NCI-H526 treated with DMSO at 0.1 percent for 48 hours (cell line): ENCODE results near the gene SLC17A2.

ENCODE experiments used
- DNase-seq: peaks from one replicate; lab custom pipeline; 2025; lab: John Stamatoyannopoulos, UW

SLC17A2 gene

DNA sequence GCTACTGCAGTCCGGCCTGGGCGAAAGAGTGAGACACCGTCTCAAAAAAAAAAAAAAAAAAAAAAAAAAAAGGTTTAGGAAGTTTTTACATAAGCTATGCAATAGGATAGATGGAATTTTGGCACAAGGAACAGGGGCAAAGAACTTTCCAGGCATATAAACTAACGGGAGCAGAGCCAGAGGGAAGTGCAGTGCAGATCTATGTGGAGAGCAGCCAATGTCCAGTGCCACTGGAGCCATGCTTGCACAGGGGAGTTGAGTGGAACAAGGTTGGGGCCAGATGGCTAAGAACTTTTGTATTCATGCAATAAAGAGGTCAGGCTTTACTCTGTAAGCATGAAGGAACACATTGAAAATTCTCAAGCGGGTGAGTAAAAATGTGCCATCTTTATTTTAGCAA is 10.8 kb downstream of the SLC17A2 start:
- no peak for DNase-seq

GRCh38 chr6:25918083-25918683 is 12.3 kb downstream of the SLC17A2 start:
- no peak for DNase-seq

DNA sequence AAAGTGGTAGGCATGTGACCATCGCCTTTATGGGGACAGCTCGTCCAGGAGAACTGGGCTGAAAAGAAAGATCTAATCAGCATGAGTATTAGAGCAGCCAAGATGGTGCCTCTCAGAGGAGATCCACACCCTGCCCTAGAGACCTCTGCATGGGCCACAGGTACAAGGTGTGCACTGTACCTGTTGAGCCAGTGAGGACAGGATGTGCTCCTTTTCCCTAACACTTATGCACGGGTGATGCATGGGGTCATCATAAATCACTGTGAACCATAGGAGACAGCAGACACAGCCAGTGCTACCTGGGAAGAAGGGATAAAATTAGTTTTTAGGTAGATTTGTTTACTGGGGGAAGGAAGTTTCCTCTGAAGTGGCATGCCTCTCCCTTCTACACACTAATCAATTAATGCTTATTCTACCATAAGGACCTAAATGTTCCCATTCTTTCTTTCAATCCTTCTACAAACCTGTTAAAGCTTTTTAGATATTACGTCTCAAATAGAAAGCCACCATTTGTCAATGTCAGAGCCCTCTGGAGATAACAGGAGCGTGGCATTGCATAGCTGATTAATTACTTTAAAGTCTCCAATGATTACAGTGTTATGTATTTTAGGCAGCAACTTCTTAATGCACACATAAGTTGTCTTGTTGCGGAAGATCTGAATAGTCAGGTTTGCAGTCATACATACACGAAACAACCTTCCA is 13.6 kb downstream of the SLC17A2 start:
- no peak for DNase-seq

GRCh38 chr6:25916330-25916729 is 14.2 kb downstream of the SLC17A2 start:
- no peak for DNase-seq

GRCh38 chr6:25913741-25914140 is 16.8 kb downstream of the SLC17A2 start:
- no peak for DNase-seq

DNA sequence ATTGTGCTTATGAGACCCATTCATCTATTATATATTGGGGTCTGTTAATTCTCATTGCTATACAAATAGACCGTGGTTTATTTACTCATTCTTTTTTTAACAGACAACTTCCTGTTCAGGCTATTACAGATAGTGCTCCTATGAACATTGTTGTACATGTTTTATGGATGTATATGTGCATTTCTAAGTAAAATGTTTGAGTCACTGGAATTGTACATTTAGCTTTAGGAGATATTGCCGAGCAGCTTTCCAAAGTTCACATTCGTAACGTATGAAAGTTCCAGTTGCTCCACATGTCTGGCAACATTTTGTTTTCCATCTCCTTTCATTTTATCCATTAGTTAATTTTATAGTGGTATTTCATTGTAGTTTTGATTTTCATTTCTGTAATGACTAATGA is 19.1 kb downstream of the SLC17A2 start:
- DNase-seq: no peak

DNA sequence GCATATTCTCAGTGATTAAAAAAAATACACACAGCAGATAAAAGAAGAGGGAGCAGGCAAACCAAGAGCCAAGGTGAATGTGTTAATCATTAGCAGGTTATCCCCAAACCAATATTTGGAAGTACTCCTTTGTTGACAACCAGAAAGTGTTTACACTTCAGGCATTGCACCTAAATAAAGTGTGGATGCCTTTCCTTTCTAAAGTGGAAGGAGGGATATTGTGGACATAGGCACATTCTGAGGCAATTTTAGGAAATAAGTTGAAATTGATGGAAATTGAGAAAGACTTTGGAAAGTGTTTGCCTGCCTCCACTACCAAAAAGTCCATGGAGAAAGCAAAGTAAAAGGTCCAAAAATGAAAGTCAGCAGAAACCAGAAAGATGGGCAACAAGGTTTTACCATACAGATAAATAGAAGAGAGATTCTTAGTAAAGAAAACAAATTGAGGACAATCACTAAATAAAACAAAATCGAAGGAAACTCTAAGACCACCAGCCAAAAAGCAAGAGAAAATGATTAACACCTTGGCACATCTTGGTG is 22.9 kb downstream of the SLC17A2 start:
- DNase-seq: no peak

GRCh38 chr6:25903467-25904099 is 26.9 kb downstream of the SLC17A2 start:
- DNase-seq: no peak

DNA sequence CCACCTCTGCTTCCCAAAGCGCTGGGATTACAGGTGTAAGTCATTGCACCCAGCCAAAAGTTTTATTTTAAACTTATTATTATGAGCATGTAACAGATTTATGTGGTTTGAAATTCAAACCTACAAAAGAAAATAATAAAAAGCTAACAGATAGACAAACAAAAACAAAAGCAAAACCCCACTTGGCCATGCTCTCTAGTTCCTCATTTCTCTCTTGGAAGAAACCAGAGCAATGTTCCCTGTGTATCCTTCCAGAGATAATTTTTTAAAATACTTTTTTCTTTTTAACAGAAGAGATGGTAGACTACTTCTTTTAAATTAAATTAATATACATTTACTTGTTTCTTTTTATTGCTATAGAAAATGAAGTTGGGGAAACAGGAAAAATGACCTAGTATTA is 28.4 kb downstream of the SLC17A2 start:
- no peak for DNase-seq

GRCh38 chr6:25900843-25901242 is 29.6 kb downstream of the SLC17A2 start:
- DNase-seq: no peak

DNA sequence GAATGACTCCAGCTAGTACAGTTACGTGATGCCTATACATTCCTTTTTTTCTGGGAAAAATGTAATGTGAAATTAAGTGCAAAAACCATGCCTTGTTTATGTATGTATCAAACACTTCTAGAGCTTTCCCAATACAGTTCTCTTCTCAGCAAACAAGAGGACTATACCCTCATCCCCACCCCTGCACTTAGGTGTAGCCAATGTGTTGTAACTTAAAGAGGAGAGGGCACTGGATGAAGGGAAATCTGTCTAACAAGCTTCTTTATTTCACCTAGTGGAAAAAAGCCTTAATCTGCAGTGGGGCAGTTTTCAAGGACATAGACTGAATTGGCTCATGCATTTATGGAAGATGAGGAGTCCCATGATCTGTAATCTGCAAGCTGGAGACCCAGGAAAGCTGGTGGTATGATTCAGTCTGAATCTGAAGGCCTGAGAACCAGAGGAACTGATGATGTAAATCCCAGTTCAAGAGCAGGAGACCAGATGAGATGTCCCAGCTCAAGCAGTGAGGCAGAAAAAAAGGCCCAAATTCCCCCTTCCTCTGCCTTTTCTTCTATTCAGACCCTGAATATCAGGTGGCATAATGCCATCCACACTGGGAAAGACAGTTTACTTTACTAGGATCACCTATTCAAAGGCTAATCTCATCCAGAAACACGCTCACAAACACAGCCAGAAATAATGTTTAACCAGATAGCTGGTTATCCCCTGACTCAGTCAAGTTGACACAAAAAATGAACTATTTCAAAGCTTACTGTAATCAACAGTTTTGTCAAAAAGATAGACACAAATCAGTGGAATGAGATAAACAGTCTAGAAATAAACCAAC is 30.7 kb downstream of the SLC17A2 start:
- no peak for DNase-seq

DNA sequence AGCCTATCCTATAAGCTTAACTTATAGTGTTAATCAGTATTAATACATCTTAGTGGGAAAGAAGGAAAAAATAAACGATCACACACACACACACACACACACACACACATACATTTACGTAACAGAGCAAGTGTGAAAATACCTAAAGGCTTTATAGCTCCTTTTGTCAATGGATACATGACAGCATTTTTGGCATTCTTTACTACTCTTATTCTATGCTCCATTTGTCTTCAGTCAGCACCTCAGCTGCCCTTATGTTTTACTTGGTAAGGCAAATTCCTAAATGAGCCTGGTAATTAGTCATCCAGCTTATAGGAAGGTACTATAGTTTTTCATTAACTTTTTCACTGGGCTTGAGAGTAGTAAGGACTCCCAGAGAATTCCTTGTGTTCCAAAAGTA is 31.4 kb downstream of the SLC17A2 start:
- no peak for DNase-seq

GRCh38 chr6:25898289-25898977 is 32.1 kb downstream of the SLC17A2 start:
- DNase-seq: no peak

DNA sequence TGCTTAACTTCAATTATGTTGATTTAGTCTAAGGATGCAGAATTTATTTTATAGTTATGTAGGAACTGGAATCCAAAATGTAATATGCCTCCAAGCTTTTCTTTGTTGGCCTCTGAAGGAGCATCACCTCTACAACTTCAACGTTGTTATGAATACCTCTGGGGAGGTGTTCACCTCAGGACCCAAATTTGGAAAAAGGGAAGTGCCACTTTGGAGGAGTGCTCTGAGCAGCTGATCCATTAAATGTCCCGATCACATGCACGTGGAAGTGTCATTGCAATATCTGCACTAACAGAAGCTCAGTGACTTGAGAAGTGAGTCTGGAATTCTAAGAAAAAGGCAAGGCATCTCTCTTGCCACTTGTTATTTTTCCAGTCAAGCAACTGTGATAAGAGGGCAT is 34.2 kb downstream of the SLC17A2 start:
- no peak for DNase-seq

- no peak for DNase-seq
These were observed 34.7 kb downstream of the SLC17A2 start for GRCh38 chr6:25895771-25896170.

GRCh38 chr6:25893778-25894177 is 36.7 kb downstream of the SLC17A2 start:
- DNase-seq: no peak

DNA sequence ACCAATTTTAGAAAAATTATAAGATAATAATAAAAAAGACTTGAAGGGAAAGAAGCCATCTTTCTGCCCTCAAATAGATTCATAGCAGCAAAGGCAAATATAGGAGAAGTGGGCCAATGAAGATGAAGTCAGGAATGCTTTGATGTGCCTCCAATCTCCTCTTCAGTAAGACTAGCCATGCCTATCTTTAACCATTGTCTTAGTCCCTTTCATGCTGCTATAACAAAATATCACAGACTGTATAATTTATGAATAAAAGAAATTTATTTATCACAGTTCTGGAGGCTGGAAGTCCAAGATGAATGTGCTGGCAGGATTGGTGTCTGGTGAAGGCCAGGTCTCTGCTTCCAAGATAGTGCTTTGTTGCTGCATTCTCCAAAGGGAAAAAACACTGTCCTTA is 37.6 kb downstream of the SLC17A2 start:
- DNase-seq: no peak

- DNase-seq: peak; percentile 33
These were observed 40.3 kb downstream of the SLC17A2 start for GRCh38 chr6:25889877-25890853.

DNA sequence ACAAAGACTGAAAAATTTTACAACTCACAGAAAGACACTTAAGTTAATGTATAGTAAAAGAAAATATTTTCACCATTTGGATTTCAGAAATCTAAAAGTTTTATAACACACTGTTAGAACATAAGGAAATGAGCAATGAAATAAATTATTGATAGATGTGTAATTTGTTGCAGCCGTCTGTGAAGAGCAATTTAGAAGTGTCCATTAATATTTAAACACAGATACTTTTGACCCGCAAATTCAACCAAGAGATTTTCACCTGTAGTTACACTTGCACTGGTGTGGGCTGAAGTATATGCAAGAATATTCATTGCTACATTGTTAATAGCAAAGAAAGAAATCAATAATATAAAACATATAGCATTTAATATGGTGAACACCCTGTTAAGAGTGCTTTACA is 41.9 kb downstream of the SLC17A2 start:
- no peak for DNase-seq

DNA sequence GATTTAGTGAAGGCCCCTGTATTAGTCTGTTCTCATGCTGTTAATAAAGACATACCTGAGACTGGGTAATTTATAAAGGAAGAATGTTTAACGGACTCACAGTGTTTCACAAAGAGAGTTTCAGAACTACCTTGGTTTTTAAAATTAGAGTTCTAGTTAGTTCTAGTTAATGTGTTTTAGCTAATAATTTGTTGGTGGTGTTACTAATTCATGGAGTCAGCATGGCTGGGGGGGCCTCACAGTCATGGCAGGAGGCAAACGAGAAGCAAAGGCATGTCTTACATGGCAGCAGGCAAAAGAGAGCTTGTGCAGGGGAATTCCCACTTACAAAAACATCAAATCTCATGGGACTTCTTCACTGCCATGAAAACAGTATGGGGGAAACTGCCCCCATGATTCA is 44.4 kb downstream of the SLC17A2 start:
- no peak for DNase-seq

DNA sequence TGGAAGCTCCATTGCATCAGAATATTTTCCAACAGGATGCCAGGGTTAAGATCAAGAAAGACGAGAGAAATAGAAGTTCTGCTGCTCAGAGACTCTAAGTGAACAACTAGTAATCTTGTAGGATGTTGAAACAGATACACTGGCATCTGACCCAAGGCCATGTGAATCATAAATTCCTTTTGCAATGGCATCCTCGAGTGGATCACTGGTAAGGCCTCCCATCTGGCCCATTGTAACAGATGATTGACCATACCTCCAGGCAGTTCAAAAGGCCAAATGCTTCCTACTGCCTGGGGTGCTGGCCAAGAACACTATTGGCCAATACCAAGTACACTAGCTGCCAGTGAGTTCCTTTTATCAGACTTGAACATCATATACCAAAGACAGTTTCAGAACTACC is 46.5 kb downstream of the SLC17A2 start:
- no peak for DNase-seq
